GM18861 (cell line): ENCODE results near the gene PER1.
"Not testable (repeated sequence)": the region's sequence is repeated elsewhere in the genome, so short reads cannot be mapped to it uniquely, and the experiment has no call there.

ENCODE experiments used
- ATAC-seq: cut with Tn5 transposase; IDR thresholded peaks from one replicate; pipeline ENCODE4 v1.9.1; 2021; ENCODE audit not compliant: unreplicated experiment

Gene PER1

DNA sequence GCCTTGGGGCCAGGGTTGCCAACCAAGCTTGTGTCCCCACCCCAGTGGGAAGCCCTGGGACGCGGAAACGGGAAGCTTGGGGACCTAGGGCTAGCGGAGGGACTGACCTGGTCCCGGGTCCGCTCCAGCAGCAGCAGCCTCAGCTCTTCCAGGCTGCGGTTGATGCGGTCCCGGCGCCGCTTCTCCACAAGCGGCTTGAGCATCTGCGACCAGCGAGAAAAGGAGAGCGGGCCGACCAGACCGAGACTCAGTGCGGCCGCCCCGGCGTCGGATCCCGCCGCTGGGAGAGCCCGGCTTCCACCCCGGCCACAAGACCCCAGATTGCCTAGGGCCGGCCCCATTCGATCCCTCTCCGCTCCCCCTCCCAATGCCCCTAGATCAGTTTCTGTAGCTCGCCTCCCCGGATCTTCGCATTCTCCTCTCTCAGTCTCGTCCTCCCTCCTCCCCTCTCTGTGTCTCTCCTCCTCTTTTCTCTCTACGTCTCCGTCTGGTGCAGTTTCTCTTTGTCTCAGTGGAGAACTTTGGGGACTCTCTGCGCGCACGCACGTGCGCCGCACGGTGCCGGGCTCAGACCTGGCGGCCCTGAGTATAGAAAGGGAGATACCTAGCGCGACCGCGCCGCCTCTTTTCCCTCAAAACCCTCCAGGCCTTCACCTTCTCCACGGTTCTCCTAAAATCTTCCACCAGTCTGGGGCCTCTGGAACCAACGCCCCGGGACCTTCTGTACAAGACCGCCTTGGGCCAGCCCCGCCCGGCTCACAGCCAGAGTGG, 29.1 kb downstream of the PER1 start:
- ATAC-seq = no peak

DNA sequence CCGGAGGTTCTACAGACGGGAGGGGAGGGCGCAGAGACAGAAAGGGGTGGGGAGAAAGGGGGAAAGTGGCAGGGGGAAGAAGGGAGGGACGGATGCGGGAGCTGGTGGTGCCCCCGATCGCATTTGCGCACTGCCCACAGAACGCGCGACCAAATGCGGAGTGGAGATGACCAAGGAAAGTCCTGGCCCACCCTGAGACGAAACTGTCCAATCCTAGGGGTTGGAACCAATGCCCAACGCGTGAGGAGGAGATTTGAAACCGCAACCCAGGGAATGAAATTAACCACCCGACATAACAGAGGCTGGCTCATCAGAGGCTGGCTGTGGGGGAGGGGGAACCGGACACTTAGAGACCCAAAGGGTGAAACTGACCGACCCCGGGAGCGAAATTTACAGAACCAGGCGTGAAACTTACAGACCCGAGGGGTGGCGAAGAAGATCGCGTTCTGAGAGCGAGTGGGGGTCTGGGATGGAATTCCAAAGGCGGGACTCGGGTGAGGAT, 29.7 kb downstream of the PER1 start:
- no peak for ATAC-seq

DNA sequence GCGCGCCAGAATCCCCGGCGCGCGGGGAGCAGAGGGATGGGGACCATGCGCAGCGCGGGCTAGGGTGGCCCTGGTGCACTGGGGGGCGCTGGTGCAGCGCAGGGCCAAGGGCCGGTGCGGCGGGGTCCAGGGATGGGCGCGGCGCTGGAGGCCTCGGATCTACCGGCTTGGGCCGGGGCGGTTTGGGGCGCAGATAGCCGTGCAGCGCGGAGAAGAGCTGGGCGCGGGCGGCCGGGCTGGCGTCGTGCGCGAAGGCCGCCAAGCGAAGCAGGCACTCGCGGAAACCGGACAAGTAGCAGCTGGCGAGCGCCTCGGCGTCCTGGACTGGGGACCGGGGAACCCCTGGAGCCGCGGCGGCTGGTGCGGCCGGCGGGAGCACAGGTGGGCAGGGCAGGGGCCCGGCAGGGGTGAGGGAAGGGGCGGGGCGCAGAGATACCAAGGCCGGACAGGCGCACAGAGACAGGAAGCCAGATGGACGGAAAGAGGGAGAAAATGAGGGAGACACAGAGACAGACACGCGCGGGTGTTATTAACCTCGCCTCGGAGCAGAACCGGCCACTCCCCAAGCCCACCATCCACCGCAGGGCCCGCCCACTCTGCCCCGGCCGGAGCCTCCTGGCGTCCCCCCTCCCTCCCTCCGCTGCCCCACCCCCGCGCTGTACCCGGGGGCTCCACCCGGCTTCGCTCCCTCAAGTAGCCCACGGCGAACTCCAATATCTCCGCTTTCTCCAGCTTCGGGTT, 30.4 kb downstream of the PER1 start:
- ATAC-seq = peak; percentile 22

DNA sequence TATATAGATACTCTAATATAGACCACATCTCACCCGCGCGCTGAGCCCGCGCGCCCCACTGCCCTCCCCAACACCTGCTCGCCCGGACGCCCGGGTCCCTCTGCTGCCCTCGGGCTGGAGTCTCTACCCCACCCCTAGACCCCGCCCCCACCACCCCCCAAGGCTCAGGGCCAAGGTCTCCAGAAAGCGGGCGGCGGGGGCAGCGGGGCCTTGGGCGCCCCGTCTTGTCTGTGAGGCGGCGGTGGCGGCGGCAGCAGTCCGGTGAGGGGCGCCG, 30.9 kb downstream of the PER1 start:
- no peak for ATAC-seq

DNA sequence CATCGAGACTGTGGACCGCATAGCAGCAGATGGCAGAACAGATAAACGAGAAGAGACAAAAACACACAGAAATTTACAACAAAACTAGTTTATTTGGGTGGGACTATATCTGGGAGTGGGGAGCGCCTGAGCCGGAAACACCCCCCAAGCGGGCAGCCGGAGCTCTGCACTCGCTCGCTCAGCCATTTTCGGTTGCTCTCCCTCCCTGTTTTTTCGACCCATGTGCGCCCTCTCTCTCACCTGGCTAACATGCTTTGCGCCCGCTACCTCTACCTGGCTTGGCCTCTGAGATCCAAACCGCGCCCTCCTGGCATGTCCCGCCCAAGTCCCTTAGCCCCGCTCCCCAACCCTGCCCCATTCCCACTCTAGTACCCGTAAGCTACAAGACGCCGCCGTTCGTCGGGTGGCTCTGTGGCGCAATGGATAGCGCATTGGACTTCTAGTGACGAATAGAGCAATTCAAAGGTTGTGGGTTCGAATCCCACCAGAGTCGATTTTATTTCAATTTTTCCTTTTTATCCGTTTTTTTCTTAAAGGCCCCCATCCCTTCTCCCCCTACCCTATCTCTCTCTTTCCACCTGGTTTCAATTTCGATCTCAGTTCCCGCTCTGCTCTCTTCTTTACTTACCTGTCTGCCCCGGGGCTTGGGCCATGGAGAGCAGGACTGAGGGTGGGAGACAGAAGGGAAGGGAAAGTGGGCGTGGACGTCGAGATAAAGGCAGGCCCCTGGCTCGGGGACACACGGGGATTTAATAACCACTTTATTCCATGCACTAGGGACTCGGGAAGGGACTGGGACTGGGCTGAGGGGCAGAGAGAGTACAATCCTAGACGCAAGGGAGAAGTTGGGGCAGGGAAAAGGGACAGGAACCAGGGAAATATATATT, 31.4 kb downstream of the PER1 start:
- ATAC-seq = no peak

DNA sequence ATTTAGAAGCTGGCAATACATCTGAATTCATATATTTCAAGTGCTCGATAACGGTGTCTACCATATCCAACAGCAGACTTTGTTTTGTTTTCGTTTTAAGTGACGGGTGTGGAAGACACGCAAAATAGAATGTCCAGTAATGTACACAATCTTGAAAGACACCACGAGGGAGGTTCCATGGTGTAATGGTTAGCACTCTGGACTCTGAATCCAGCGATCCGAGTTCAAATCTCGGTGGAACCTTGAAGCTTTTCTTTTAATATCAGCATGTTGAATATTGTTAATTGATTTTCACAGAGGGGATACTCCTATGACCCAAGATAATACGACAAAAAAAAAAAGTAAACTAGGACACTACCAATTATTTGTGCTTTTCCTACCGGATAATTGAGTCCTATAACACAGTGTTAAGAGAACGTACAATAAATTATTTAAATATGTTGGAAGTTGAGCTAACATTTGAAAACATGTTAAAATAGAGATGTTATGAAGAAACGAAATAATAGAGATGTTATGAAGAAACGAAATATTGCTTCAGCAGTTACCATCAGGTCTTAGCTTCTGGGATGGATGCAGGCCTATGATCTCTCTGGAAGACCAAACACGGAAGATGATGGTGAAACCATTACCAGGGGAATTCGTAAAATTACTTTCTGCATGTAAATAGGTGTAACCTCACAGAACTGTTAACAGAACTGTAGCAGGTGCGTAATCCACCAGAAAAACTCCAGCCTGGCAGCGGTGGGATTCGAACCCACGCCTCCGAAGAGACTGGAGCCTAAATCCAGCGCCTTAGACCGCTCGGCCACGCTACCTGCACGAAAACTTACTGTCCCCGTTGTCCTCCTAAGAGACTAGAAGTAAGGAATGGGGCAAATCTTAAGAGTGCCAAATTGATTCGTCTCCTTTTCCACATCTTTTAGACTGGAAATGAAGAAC, 32.4 kb downstream of the PER1 start:
- ATAC-seq = peak; percentile 29

DNA sequence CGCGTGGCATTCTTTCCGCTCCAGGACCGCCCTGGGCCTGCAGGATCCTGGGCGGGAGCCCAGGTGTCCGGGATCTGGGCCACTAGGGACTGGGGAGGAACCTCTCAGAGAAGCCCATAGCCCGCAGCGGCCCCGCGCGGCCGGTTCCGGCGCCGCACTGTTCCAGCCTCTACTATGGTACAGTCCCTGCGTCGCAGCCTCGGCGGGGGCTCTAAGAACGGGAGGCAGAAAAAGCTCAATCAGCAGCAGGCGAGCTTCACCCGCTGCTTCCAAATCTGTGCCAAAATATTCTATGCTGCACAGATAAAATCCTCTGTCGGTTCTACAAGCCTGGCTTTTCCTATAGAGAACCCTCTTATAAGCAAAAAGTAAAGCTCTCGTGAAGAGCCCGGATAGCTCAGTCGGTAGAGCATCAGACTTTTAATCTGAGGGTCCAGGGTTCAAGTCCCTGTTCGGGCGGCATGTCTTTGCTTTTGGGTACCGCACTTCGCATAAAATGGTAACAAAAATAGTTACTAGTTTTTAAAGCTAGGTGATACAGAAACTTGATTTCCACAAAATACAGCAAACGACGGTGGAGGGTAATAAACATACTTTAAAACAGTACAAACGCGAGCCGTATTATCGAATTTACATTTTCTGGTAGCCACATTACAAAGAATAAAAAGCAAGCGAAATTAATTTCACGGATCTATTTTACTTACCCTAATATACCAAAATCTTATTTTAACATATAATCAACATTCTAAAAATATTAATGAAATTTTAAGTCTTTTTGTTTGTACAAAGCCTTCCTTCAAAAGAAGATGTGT, 33.2 kb downstream of the PER1 start:
- ATAC-seq = no peak

DNA sequence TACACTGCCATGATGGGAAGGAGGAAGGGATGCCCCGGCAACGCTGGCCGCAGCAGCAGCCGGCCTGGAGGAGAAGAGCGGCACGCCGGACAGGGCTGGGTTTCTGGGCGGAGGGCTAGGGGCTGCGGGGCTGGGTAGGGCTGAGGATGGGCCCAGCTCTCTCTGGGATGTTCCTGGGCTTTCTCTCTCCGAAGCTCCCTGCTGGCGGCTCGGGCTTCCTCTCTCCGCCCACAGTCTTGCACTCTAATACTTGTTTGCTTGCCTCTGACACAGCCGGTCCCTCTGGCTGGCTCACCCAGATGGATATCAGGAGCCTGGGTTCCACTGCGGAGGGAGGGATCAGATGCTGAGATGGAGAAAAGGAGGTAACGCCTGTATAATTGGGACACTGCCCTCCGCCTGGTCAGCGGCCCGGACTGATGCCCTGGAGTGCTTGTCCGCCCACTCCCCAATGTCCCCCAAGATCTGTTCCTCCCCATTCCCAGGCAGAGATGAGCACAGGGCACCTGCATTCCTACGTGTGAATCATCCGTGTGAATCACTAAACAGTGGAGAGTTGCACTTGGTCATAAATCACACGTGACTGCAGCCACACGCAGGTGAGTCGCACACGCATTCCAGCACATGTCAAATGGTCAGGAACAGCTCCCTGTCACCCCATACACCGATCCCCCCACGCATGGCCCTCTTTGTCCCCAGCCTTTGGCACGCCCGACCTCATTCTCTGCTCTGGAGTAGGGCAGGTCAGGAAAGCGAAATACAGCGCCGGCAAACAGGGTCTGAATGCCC, 34.0 kb downstream of the PER1 start, which contains the start of gene ALOXE3:
Gene ALOXE3, minus strand, starts transcription at position 535 of the 789 bp plus-strand sequence. Its CDS starts 524 bp downstream, at position 11.
- ATAC-seq = no peak

DNA sequence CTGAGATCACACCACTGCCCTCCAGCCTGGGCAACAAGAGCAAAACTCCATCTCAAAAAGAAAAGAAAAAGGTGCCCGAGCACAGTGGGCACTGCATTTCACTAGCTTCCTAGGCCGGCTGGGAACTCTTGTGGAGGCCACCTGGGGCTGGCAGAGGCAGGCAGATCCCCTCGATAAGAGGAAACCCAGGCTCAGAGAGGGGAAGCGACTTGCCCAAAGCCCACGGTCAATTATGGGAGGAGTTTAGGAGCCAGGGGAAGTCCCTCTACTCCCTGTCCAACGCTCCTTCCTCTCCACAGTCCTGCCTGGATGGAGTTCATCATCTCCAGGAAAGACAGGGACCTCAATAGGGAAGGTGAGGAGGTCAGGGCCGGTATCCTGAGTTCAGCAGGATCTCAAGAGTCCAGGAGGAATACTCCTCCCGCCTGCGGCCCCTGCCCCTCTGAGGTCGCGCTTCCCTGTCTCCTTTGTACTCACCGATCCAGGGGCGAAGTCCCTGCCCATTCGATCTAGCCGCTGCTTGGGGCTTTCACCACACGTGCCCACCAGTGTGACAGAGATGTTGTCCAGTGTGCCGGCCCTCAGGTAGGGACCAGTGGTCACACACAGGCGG, 34.7 kb downstream of the PER1 start:
- ATAC-seq = no peak

DNA sequence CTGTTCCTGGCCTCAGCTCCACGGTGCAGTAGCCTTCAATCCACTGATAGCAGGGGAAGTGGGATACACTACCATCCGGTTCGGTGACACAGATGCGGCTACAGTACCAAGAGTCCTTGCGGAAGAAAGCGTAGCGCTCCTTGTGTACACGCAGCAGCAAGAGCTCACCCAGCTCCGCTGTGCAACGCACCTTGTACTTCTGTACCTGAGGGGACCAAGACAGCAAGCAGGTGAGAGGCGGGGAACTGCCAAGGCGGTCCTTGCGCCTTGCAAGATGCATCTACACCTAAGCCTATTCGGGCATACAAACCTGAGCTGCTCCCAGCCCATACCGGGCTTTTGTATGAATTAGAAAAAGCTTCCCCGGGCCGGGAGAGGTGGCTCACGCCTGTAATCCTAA, 35.4 kb downstream of the PER1 start:
- no peak for ATAC-seq

DNA sequence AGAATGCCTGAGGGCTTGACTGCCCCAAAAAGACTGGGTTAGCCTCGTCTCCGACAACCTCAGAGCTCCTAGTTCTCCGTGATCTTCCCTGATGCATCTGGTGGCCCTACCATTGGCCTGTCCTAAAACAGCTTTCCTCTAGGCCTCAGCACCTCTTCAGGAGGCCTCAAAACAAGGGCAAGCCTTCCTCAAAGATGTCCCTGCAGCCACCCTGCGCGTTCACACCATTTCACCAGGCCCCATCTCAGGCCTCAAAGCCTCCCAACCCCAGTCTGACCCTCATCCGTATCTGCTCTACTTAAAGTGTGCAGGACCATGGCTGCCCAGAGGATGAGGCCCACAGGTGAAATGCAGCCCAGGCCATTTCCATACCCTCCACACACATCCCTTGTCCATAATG, 41.3 kb downstream of the PER1 start:
- ATAC-seq = no peak

DNA sequence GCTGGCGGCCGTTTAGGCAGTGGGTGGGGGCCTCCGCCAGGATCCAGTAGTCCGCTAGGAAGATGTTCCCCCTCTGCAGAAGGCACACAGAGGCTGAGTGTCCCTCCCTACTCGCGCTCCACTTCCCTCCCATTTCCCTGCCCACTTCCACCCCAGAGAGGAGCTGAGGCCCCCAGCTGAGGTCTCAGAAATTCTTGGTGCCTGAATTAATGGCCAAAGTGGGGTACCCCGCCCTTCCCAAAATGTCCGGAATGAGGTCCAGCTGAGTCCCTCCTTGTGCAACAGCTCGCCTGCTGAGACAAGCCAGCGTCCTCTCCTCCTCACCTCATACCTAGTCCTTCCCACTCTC, 41.8 kb downstream of the PER1 start:
- ATAC-seq = no peak

DNA sequence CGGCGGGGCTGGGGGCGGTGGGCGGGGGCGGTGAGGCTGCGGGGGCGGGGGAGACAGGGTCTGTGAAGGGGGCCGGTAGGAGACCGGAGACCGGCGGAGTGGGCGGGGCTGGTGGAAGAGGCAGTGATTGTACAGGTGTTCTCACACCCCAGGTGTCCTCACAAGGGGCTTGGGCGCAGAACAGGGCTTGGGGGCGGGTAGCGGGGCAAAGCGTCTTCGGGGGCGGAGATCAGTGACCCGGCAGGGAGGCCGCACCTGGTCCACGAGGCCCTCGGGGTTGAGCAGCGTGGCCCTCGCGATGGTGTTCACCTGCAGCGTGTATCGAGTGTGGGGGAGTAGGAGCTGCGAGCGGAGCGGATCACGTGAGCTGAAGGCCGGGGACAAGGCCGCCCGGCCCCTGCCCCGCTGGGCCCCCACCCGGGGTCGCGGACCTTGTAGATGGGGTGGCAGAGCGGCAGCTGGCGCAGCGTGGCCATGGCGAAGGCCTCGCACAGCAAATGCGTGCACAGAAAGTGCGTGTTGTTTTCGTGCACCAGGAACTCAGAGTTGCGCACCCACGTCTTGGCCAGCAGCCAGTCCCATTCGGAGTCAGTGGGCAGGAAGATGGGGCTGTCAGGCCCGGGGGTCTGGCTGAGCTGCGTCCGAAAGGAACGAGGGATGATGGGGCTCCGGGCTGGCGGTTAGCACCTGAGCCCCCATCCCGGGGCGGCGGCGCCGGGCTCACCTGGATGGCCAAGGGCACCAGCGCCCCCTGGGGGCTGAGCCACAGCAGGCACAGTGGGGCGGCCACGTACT, 42.3 kb downstream of the PER1 start:
- no peak for ATAC-seq

DNA sequence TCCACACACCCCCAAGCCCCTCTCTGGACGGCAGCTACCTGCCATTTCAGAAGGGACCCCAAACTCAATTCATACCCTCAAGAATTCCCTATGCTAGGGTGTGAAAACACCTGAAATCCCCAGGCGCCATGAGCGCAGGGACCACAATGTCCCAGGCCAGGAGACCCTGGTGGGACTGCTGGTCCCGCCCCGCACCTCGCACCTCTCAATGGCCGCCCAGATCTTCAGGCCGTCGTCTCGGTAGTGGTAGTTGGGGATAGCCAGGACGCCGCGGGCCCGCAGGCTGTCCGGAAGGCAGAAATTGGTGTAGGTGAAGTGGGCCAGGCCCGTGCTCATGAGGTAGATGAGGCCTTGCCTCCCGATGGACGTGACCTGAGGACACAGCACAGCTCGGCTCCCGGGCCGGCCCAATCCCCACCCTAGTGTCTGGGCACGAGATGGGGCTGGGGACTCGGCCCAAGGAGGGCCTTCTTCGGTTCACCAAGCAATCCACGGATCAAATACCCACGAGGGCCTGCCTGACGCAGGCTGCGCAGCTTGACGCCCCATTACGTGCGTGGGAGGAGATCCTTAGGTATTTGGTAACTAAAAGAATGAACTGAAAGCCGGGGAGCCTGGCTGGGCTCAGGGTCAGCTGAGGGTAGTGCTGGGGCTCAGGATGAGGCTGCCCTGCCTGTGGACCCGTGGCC, 43.1 kb downstream of the PER1 start:
- no peak for ATAC-seq

DNA sequence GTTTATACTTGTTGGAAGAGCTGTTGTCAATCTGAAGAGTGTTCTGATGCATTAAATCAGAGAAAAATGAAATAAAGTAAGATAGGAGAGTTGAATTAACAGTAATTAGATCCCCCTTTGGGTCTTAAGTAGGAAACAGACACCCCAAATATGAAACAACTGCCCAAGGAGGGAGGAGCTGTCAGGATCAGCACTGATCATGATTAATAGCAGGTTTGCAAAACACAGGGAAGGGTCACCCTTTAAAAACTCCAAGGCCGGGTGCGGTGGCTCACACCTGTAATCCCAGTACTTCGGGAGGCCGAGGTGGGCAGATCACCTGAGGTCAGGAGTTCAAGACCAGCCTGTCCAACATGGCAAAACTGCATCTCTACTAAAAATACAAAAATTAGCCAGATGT, 45.2 kb downstream of the PER1 start:
- ATAC-seq = not testable (repeated sequence)

DNA sequence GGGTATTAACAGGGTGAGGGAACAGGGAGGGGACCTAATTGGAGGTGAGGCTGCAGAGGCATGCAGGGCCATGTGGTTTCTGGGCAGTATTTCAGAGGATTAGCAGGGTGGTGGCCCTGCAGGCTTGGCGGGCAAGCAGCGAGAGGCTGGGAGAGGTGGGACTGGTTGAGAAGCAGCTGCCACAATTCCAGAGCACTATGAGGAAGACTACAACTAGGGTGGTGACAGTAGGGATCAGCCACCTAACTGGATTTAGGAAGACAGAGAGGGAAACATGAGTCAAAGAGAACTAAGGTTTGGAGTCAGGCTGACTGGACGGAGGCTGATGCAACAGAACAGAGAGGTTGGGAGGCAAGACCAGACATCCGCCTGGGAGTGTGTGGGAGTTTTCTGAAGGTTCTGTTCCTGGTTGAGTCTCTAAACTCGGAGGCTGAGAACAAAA, 46.2 kb downstream of the PER1 start:
- ATAC-seq = no peak

DNA sequence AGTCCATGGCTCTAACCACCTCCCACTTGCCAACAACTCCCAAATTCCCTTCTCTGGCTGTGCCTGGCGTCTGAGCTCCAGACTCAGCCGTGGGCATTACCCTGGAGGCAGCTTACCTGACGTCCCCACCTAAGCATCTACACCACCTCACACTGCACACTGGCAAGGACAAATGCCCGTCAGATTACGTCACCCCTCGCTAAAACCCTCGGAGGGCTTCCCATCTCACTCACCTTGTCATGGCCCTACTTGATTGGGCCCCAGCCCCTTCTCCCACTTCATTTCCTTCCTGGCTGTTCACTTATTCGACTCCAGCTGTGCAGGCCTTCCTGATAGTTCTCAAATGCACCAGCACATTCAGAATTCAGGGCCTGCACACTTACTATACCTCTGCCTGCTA, 47.3 kb downstream of the PER1 start:
- ATAC-seq = no peak
